ENCODE measurements around the gene CYP1A2.

CYP1A2 gene

GRCh38 chr15:74768099-74768770 lies 19.6 kb downstream of the CYP1A2 start (continued):
- TF ChIP-seq PATZ1 (tag by site-specific recombination; IDR thresholded peaks at IDR 0.05) (no peak), ZNF24 (tag by site-specific recombination; IDR thresholded peaks at IDR 0.05) (no peak), ZSCAN5A (tag by site-specific recombination; IDR thresholded peaks at IDR 0.05) (no peak), ZNF266 (tag by site-specific recombination; IDR thresholded peaks at IDR 0.05; ENCODE audit: low read depth) (0 out of 2 replicates have a peak, but pooled peaks have one; percentile 62), ZNF16 (tag by site-specific recombination; IDR thresholded peaks at IDR 0.05; ENCODE audit: low read depth) (no peak), ZNF354C (tag by site-specific recombination; IDR thresholded peaks at IDR 0.05; ENCODE audit: borderline replicate concordance, low read depth) (0 out of 2 replicates have a peak, but pooled peaks have one; percentile 27)

GRCh38 chr15:74768771-74769342 lies 20.2 kb downstream of the CYP1A2 start:
- Histone ChIP-seq H3K27ac (ENCODE audit: extremely low read depth, low read depth, low read length) (no peak overlapping the region), H3K4me1 (ENCODE audit: control insufficient read depth, insufficient read depth, low read length) (no peaks in the 10 kb centered on the region), H3K4me3 (ENCODE audit: low read depth, low read length) (no peak overlapping the region), H3K9me3 (ENCODE audit: control insufficient read depth, insufficient read depth, low read depth, low read length) (no peaks in the 10 kb centered on the region), H3K36me3 (ENCODE audit: control insufficient read depth in 2 of 2, insufficient read depth in 1 of 2, low read length in 2 of 2) (no peaks in the 10 kb centered on the region)
- ChIA-PET CTCF (interaction anchor here (0.5 to 21.6 kb wide), 68 partner anchors 10 to 1286 kb away, joined by 3 to 800 read pairs (median 5); partner anchors contain the start of genes CPLX3, CSK, CYP1A1 and CYP1A2), POLR2A (interaction anchor here (0.7 to 2.0 kb wide), 8 partner anchors 13 to 401 kb away, joined by 3 to 10 read pairs (median 4); partner anchors contain the start of genes COX5A, CSK and CYP11A1)
- TF ChIP-seq ZNF654 (tag by site-specific recombination; IDR thresholded peaks at IDR 0.05; ENCODE audit: low read depth) (peak; percentile 89), CTCF (tag by site-specific recombination; IDR thresholded peaks at IDR 0.05) (peak; percentile 89), ZNF184 (tag by site-specific recombination; IDR thresholded peaks at IDR 0.05) (peak; percentile 8; the same call in 1 of the 2 replicates), KLF8 (tag by site-specific recombination; IDR thresholded peaks at IDR 0.05) (0 out of 2 replicates have a peak, but pooled peaks have one; percentile 54), GLIS2 (tag by site-specific recombination; IDR thresholded peaks at IDR 0.05) (peak; percentile 36; the same call in 1 of the 2 replicates), IKZF3 (tag by site-specific recombination; IDR thresholded peaks at IDR 0.05) (peak; percentile 92), ZSCAN23 (tag by site-specific recombination; IDR thresholded peaks at IDR 0.05) (no peak), ZNF518A (tag by site-specific recombination; conservative IDR thresholded peaks at IDR 0.05; ENCODE audit: low read depth) (0 out of 2 replicates have a peak, but pooled peaks have one; percentile 34), ZNF132 (tag by site-specific recombination; IDR thresholded peaks at IDR 0.05; ENCODE audit: borderline replicate concordance) (no peak), ZBTB20 (tag by site-specific recombination; IDR thresholded peaks at IDR 0.05) (peak; percentile 73; the same call in 1 of the 2 replicates), ZBTB10 (tag by site-specific recombination; IDR thresholded peaks at IDR 0.05) (peak; percentile 80), ZNF398 (tag by site-specific recombination; IDR thresholded peaks at IDR 0.05) (no peak)

All from HEK293 (cell line).